NCI-H2196 treated with DMSO at 0.1 percent for 48 hours (cell line): ENCODE results near the gene ADORA1.
A peak's percentile ranks its signal among the peaks of the same experiment; 100 is the strongest.

Experiments
- DNase-seq: peaks from one replicate; lab custom pipeline; 2025; ENCODE audit not compliant: unreplicated experiment; lab: John Stamatoyannopoulos, UW

ADORA1 gene

DNA sequence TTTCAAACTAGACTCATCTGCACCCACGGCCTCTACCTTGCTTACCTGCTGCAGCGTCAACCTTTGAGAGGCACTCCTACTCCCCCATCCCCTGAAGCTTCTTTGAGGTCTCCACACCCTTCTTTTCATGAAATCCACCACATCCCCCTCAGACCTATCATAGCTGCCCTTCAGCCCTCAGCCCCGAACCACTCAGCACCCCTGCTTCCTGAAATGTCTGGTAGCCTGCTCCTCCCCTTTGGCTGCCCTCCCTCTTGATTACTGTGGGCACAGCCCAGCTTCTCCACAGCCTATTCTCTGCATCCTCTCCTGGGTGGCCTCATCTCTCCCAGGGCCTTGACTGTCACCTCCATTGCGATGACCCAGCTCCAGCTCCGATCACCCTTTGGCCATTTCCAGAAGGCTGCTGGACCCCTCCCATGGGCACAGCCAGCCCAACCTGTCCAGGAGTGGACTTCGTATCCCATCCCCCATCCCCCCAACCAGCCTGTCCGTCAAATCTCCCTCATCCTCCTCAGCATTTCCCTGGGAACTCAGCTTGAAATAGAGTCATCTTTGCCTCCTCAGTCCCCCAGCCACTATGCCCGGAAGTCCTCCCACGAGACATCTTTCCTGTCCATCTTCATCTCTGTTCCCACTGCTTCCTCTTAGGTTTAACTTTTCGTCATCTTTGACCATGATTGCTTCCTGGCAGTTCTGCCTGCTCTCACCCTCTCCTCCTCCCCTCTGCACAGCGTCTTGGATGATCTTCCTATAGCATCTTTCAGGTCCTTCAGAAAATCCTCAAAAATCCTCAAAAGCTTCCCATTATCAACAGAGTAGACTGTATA is 6.1 kb upstream of the ADORA1 start:
- DNase-seq = no peak

- DNase-seq = no peak
These were observed 5.4 kb upstream of the ADORA1 start for GRCh38 chr1:203122159-203122558.

DNA sequence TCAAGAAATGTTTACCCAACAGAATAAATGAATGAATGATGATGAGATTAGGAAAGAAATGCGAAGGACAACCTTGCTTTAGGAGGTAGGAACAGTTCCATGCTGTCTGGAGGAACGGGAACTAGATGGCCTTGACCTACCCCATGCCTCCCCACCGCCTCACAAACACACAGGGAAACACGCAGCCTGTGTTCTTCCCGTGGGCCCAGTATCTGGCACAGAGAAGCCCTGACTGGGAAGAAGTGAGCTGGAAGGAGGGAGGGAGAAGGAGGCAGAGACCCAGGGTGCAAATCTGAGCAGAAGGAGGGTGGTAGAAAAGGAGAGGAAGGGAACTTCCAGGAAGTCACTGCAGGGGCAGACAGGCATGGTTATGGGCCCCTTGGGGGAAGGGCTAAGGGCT is 3.5 kb upstream of the ADORA1 start:
- DNase-seq = no peak

DNA sequence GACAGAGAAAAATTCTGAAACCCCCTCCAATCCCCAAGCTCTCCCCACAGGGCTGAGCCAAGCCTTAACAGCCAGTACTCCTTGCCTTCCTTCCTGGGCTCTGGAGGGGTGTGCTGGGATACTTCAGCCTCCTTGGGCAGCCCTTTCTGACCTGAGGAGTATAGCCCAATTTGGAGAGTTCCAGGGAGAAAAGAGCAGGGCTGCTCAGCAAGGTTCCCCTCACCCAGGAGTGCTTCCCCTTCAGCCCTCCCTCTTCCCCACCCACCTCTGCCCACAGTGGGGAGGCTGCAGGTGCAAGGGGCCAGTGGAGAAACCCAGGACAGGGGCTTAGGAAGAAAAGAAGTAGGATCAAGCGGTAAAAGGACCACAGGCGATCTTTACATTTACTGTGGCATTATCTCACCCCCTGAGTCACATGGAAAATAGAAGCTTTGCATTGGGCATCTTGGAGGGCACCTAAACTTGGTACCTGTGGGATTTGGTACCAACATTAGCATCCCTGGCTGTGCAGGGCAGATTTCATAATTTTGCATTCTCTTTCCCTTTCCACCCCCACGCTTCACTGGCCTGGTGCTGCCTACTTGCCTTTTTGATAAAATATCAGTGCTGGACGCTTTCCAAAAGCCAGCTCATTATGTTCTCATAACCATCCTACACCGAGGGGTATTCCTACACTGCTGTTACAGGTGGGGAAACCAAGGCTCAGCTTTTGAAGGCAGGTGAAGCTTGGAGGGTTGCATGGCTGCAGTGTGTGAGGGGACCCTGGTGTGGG is 2.8 kb upstream of the ADORA1 start:
- no peak for DNase-seq

DNA sequence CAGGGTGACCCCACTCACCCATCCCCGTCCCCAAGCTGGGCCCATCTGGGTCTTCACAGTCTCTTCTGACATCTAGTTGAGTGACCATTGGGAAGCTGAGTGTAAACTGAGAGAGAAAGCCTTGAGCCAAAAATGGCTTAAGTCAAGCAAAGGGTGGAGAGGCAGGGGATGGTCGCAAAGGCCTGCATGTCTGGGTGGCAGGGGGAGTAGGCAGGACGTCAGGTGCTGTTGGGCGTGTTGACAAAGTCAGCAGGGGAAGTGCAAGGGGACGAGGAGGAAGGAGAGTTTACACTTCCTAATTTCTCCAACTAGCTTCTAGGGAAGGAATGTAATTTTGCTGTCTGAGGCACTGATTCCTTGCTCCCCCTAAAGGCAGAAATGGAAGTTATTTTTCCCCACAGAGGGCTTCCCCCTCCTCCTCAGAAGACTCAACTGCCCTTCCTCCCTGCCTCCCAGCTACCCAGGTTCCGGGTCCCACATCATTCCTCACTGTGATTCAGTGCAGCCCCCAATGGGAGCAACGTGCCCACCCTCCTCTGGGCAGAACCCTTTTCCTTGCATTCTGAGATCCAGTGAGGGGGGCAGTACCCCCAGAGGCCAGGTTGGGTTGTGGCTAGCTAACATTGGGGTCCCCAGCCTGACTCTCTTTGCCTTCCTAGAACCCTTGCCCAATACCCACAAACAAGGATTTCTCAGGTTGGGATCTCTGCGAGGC is 1.2 kb upstream of the ADORA1 start:
- DNase-seq = no peak

- no peak for DNase-seq
These were observed 460 bp upstream of the ADORA1 start for GRCh38 chr1:203126866-203127665.

DNA sequence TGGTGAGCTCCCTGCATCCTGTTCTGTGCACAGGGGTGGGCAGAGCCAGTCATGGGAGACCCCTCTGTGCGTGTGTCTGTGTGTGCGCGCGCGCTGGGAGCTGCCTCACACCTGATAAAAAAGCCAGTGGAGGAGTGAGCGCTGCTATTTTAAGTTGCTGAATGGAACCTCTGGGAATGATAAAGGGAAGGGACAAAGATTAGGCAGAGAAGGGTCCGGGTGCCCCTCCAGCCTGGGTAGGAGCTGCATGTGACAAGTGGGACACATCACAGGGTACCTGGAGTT is 847 bp downstream of the ADORA1 start:
- DNase-seq = no peak

GRCh38 chr1:203128716-203129500 is 1.4 kb downstream of the ADORA1 start:
- no peak for DNase-seq

- peak; percentile 58 for DNase-seq
These were observed 2.1 kb downstream of the ADORA1 start for GRCh38 chr1:203129501-203130231.

DNA sequence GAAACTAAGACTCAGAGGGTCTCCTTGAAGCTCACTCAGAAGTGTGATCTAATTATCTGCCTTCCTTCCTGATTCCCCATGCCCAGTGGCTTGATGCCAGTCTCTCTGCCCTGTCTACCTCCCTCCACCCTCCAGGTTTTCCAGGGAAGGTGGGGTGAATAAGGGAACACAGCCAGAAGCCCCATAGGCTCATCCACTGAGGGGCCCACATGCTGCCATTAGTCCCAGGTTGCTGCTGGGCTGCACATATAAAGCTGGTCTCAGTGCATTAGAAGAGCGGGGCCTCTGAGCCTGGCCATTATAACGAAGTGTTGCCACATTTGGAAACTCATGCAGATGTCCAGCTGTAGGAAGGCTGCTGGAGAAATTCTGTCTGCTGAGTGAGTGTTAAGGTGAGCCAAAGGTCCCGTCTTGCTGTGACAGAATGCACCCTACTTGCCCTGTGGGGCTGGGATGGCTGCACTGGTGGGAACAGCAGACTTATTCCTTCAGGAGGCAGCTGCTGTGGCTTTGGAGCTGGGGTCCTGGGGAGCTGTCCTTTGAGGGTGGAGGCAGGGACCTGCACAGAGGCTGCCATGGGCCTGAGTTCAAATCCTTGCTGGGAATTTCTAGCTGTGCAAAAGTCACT is 2.9 kb downstream of the ADORA1 start:
- DNase-seq = peak; percentile 58

GRCh38 chr1:203131548-203132200 is 4.1 kb downstream of the ADORA1 start:
- no peak for DNase-seq

GRCh38 chr1:203133970-203134725 is 6.6 kb downstream of the ADORA1 start:
- DNase-seq = no peak

- DNase-seq = no peak
These were observed 8.2 kb downstream of the ADORA1 start for GRCh38 chr1:203135636-203136305.

DNA sequence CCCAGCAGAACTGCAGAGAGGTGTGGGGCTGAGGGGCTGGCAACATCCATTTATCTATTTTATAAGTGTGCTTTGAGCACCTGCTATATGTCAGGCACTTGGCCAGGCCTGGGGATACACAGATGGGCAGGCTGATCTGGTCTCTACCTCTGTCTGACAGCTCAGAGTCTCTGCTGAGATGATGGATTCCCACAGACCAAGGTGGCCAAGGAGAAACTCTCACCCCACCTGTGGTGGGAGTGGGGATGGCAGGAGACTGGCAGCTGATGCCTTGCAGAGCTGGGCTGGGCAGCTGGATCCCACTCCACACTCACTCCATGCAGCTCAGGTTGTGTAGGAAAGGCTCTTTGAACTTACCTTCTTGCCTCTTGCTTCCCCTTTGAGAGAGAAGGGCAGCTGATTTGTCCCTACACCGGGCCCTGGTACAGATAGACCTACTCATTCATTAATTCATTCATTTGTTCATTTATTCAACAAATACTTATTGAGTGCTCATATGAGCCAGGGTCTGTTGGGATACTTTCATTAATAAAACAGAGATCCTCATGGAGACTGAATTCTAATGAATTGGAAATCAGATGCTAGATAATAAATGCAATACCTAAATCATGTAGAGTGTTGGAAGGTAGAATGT is 9.0 kb downstream of the ADORA1 start:
- no peak for DNase-seq

DNA sequence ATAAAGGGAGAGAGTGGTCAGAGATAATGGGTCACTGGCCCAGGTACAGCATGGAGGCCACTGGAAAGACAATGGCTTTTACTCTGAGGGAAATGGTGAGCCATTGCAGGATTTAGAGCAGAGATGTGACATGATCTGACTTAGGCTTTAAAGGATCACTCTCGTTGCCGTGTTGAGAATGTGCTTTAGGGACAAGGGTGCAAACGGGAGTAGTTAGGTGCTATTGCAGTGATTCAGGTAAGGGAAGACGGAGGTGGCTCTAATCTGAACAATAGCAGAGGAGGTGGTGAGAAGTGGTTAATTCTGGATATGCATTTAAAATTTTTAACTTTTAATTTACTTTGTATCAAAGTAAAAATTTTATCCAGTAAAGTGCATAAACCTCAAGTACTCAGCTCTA is 9.8 kb downstream of the ADORA1 start:
- no peak for DNase-seq

GRCh38 chr1:203138066-203138465 is 10.5 kb downstream of the ADORA1 start:
- no peak for DNase-seq

DNA sequence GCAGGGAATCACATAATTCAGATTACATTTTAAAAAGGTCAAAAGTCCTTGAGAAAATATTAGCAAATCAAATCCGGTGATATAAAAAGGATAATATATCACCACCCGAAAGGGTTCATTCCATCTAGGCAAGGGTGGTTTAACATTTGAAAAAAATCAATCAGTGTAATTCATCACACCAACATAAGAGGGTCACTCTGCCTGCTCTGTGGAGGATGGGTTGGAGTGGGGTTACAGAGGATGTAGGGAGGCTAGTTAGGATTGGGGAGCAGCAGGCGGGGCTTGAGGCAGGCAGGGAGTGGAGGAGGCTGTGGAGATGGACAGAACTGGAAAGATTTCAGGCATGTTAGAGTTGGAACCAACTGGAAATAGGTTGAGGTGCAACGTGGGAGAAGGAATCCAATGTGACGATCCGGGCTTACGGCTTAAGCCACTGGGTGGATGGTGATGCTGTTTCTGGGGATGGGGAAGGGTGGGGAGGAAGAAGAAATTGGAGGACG is 12.5 kb downstream of the ADORA1 start:
- no peak for DNase-seq
